HG03520 (cell line): ENCODE measurements around the gene DOCK6.

ENCODE experiments used
- ATAC-seq: cut with Tn5 transposase; IDR thresholded peaks from one replicate; pipeline ENCODE4 v1.9.1; 2021; ENCODE audit warnings: mild to moderate bottlenecking, moderate library complexity; ENCODE audit not compliant: unreplicated experiment

The DOCK6 gene

DNA sequence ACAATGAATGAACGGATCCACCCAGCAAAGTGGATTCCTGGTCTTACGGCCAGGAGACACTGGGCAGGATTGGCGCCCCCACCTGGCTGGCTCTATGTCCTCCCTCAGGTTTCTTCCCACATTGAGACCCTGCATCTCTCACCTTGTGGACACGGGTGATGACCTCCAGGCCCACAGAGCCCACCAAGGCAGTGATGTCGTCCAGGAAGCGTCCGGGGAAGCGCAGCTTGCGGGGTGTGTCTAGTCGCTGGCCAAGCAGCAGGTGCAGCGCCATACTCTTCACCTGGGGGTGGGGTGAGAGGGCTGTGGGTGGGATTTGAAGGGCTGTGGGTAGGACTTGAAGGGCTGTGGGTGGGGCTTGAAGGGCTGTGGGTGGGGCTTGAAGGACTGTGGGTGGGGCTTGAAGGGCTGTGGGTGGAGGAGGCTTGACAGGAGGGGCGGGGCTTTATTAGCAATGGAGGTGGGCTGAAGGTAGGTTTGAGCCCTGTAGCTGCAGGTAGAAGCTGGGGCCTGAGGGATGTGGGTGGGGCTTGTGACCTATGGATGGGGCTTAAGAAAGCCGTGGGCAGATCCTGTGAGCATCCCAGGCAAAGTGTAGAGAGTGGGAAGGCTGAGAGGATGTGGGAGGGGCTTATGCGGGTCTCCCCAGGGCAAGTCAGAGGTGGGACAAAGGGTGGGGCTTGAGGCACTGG lies 35.0 kb downstream of the DOCK6 start:
- ATAC-seq, result no peak

DNA sequence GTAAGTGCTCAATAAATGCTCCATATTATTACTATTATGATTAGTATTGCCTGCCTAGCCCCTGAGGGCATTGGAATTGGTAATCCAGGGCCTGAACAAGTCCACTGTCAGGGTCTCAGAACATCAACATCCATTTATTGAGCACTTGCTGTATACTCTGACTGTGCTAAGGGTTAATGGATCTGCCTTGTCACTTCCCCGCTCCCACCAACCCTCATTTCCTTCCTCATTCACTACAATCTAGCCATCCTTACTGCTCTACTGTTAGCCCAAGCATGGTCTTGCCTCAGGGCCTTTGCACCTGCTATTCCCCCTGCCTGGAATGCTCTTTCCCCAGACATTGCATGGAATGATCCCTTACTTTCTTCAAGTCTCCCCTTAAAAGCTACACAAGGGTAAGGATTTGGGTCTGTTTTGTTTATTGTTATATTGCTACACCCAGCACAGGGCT lies 35.6 kb downstream of the DOCK6 start:
- ATAC-seq, result no peak

DNA sequence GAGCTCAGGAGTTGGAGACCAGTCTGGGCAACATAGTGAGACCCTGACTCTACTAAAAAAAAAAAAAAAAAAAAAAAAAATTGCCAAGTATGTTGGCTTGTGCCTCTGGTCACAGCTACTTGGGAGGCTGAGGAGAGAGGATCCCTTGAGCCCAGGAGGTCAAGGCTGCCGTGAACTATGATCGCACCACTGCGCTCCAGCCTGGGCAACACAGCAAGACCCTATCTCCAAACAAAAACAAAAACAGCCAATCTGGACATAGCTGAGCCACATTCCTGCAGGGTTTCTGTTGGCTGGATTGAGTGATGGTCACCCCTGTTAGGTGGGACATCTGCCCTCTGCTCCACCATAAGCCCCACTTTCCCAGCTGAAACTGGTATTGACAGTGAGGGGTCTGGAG lies 36.5 kb downstream of the DOCK6 start:
- no peak for ATAC-seq

DNA sequence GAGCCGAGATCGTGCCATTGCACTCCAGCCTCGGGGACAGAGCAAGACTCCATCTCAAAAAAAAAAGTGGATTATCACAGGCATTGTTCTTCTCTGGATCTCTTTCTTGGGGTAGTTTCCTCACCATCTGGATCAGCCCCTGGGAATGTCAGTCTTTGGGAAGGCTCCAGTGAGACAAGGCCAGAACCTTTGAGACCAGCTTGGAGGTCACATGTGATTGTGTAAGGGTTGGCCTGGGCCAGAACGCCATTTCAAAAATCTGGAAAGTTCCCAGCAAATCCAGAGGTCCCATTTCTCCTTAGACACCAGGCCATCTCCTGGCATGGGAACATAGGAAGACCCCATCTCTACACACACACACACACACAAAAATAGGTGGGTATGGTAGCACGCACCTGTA lies 37.2 kb downstream of the DOCK6 start:
- no peak for ATAC-seq

DNA sequence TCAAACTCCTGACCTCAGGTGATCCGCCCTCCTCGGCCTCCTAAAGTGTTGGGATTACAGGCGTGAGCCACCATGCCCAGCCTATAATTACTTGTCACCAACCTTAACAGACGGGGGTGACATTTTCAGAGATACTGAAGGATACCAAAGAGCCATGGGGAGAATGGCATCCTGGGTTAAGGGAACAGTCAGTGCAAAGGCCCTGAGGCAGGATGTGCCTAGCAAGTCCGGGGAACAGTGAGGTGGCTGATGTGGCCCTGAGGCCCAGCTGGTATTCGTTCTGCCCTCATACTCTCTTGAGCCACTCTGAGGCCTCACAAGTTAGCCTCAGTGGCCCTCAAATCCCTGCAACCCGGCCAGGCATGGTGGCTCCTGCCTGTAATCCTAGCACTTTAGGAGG lies 37.9 kb downstream of the DOCK6 start:
- ATAC-seq, result no peak

DNA sequence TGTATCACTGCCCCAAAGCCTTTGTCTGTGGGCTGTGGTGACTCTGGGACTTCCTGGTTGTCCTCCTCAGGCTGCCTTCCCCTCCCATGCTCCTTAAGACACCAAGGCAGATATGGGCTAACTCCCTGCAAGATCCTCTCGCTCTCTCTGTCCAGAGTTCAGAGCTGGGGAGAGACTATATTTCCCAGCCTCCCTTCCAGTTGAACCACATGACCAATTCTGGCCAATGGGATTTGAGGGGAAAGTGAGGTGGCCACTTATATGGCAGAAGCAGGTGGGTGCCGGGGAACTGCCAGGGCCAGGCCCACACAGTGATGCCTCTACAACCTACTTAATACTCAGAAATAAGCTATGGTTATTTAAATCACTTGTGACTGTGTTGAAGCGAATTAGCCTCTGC lies 39.1 kb downstream of the DOCK6 start:
- no peak for ATAC-seq

DNA sequence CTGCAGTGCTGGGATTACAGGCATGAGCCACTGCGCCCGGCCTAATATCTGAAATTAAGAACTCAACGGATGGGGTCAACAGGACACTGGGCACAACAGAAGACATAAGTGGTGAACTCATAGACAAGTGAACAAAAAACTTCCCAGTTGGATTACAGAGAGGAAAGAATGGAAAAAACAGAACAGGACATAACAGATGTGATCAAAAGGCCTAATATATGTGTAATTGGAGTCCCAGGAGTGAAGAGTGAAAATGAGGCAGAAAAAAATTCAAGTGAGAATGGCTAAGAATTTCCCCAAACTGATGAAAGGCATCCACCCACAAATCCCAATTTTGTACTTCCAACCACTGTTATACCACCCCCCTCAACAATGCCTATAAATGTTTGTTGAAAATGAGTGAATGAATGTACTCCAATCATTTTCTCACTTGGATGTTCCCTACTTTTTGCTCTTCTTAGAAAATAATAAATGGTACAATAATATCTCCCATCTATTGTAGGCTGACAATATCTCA lies 41.2 kb downstream of the DOCK6 start:
- ATAC-seq, result no peak

DNA sequence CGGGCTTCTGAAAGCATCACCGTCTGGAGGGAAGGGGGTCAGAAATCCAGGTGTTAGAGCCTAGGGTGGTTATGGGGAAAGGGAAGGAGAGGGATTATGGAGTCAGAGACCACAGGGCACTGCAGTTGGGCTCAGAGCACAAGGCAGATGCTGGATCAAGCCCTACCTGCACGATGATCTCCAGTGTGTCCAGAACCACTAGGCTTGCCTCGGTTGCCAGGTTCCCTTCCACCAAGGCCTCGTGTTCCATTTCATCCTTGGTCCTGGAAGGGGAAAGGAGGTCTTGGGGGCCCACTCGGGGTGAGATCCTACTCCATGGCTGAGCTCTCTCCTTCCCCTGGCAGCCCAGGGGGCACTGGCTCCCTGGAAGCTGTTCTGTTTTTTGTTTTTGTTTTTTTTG lies 47.9 kb downstream of the DOCK6 start:
- no peak for ATAC-seq

DNA sequence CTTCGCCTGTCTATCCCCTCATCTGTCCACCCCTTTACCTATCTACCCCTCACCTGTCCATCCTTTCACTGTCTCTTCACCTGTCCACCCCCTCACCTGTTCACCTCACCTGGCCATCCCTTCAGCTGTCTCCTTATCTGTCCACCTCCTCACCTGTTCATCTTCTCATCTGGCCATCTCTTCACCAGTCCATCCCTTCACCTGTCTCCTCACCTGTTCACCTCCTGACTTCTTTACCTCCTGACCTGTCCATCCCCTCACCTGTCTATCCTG lies 51.7 kb downstream of the DOCK6 start:
- no peak for ATAC-seq

DNA sequence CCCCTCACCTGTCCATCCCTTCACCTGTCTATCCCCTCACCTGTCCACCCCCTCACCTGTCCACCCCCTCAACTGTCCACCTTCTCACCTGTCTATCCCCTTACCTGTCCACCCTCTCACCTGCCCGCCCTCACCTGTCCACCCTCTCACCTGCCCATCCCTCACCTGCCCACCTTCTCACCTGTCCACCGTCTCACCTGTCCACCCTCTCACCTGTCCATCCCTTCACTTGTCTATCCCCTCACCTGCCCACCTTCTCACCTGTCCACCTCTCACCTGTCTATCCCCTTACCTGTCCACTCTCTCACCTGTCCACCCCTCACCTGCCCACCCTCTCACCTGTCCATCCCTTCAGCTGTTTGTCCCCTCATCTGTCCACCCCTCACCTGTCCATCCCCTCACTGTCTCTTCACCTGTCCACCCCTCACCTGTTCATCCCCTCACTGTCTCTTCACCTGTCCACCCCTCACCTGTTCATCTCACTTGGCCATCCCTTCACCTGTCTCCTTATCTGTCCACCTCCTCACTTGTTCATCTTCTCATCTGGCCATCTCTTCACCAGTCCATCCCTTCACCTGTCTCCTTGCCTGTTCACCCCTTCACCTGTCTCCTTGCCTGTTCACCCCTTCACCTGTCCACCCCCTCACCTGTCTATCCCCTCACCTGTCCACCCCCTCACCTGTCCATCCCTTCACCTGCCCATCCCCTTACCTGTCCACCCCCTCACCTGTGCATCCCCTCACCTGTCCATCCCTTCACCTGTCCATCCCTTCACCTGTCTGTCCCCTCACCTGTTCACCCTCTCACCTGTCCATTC lies 52.3 kb downstream of the DOCK6 start:
- no peak for ATAC-seq

DNA sequence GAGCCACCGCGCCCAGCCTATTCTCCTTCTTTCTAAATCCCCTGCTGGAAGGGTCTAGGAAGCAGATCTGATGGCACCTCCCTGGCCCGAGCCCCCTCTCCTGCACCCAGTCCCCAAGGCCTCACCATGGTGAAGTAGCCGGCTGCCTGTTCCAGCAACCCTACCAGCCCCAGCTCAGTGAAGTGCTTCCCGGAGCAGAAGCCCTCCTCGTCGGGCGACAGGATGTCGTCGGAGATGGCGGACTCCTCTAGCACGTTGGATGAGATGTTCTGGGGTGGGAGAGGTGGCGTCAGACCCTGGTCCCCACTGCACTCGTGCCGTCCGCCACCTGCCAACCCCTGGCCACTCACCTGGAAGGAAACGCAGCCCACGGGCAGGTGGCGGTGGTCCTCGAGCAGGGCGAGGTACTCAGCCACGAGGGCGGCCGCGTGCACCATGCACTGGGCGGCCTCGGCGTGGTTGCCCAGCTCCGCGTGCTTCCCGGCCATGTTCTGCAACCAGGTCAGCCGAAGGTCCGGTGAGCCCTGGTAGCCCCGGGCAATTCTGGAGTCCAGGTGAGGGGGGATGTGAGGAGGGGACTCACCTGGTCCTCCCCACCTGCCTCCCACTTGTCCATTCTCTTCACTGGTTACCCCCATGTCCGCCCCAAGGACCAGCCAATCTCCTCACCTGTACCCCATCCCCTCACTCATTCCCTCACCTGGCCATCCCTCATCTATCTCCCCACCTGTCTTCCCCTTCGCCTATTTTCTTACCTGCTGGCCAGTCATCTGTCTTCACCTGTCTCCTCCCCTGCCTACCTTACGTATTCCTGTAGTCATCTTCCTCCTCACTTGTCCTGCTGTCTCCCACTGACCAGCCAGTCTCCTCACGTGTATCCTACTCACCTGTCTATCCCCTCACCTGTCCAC lies 53.5 kb downstream of the DOCK6 start:
- ATAC-seq, result no peak

DNA sequence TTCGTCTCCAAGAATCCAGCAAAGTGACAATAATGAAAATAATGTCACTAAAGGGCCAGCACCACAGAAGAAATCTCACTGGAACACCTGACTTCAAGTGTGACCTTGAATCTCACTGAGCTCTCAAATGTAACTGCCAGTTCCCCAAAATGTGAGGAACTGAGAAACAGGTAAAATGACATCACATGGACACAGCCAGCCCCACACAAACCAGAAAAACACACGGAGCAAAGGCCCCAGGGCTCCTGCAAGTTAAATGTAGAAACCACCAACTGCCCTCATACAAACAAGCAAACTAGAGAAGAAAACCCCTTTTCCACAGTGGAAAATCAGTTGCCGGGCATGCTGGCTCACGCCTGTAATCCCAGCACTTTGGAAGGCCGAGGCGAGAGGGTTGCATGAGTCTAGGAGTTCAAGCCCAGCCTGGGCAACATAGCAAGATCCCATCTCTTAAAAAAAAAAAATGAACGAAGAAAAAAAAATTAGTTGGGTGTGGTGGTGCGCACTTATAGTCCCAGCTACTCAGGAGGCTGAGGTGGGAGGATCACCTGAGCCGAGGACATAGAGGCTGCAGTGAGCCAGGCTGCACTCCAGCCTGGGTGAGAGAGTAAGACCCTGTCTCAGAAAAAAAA lies 56.3 kb downstream of the DOCK6 start:
- ATAC-seq, result no peak

DNA sequence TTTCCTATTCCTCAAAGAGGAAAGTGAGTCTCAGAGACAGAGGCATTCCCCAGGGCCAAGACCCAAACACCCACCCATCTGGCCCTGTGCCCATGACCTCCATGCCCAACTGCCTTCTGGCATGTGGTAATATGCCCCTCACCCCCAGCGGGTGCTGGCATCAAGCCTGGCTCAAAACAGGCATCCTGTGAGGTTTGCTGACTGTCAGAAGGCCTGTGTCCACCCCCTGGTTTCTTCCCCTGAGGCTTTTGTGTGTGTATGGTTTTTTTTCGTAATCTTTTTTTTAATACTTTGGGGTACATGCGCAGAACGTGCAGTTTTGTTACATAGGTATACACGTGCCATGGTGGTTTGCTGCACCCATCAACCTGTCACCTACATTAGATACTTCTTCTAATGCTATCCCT lies 57.4 kb downstream of the DOCK6 start:
- ATAC-seq, result no peak

DNA sequence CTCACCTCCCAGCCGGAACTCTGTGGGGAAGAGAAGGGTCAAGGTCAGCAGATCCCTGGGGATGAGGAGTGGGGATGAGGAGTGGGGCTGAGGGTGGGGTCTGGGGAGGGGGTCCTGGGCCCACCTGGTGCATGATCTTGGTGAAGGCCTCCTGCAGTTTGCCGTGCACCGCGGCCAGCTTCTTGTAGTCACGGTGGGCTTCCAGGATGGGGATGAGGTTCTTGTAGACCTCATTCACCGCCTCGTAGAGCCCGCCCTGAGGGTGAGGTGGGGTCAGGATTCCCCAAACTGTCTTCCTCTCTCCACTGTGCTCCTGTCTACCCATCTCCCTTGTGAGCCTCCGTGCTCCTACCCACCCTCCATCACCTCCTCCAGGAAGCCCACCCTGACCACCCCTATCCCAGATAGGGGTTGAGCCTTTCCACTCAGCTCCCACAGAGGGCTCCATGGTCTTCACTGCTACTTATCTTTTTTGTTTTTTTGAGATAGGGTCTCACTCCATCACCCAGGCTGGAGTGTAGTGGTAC lies 58.2 kb downstream of the DOCK6 start:
- ATAC-seq, result no peak

DNA sequence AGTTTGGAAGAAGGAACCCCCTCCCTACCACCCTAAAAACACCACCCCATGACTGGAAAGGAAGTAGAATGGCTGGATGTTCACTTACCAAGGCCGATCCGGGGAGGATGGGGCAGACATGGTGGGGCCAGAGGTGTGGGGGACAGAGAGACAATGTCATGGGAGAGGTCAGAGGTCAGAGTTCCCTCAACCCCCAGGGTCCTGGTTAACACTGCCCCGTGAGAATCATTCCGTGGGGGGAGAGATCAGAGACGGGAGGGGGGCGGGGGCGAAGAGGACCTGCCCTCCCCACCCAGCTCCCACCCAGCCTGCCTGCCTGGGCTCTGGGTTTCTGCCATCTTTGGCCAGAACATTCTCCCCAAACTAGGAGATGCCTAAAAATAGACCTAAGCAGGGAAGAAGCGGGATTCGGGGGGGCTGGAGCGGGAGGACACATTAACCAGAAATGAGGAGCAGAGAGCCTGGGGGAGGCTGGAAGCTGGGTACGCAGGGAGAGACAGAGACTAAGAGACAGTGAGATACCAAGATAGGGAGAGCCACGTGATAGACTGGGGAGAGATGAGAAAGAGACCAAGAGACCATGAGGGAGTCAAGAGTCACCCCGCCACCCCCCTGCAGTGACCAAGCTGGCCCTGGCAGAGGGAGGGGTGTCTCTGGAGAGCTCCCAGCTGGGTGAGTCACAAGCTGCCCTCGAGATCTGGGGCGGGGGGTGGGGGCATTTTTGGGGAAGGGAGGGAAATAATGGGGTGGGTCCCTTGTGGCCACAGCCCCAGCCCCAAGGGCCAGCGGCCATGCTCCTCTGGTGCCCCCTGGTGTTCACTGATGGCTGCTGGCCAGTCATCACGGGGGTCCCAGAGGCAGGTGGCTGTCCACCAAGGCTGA lies 58.9 kb downstream of the DOCK6 start:
- no peak for ATAC-seq

DNA sequence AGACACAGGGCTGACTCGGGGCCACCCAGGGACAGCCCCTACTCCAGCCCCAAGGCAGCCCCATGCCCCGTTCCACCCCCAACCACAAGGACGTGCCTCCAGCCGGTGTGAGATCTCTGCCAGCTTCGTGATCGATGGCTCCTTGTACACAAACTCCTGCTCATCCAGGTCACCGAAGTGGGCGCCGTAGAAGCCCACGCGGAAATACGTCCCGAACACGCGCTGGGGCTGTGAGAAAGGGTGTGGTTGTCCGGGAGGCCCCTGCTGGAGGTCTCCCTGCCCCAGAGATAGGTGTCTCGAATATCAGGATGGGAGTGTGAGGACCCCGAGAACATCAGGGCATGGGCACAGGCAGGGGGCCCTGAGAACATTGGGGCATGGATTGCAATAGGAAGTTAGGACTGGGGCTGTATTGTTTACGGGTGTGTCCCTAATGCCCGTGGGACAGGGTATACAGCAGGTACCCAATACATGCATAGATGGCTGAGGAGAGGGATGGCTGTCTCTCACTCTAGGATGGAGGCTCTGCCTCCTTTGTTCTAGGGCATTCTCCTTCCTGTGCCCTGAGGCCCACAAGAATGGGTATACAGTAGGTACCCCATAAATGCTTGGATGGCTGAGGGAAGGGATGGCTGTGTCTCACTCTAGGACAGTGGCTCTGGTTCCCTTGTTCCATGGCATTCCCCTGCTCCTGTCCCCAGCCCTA lies 59.7 kb downstream of the DOCK6 start:
- no peak for ATAC-seq

DNA sequence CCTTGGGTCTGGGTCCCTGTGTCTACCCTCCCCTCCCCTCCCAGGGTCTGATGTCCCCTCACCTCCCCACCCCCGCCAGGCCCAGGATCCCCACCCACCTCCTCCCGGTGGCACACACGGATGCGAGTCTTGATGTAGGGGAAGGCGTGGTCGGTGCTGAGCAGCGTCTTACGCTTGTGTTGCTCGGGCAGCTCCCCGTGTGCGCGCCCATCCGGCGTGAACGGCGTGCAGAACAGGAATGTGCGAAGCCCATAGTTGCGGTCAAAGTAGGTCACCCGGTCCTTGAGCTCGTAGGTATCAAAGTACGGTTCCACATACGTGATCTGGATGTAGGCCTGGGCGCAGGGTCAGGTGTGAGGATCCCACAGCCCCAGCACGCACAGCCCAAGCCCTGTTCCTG lies 60.5 kb downstream of the DOCK6 start:
- ATAC-seq, result no peak

DNA sequence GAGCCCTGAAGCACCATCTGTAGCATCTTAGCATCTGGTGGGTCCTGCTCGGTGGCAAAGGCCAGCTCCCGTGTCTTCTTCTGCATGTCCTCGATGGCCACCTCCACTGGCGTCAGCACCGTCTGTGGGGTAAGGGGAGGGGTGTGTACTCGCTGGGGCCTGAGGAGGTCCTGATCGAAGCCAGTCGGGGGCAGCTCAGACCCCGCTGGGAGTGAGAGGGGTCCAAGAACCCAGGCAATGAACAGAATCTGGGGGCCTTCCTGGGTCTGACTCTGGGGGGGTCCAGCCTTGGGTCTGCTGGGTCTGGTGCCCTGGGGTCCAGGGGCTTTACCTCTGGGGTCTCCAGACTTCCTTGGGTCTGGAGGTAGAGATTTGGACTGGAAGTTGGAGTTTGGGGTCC lies 61.4 kb downstream of the DOCK6 start:
- ATAC-seq, result no peak

DNA sequence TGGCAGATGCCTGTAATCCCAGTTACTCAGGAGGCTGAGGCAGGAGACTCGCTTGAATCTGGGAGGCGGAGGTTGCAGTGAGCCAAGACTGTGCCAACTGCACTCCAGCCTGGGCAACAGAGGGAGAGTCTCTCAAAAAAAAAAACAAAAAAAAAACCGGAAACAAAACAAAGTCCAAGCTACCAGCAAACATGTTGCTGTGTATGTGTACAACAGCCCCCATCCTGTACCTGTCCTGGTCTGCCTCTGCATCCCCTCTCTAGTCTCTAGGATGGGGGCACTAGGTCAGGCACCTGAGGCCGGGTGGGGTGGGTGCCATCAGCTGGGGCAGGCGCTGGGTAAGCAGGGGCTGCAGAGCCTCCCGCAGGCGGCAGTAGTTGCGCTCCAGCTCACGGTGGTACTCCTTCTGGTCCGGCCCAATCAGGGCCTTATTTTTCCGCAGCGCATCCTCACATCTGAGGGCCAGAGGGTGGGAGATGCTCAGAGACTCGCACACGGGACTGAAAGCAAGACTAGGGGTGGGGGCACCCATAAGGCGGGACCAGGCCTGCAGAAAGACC lies 62.2 kb downstream of the DOCK6 start:
- ATAC-seq, result no peak
